ACC112 (cell line): ENCODE measurements around the gene PDE3A.

Experiments
- H2AFZ ChIP-seq: fragments of 200-600 bp; sonication (generic); one replicate; pipeline ENCODE4 v1.6.0; 2017; ENCODE audit warnings: antibody characterized with exemption, low read length; ENCODE audit not compliant: unreplicated experiment
- H3K27ac ChIP-seq: fragments of 200-600 bp; sonication (generic); 2 replicates; pipeline ENCODE4 v1.5.1; 2014; ENCODE audit warnings: low read depth, mild to moderate bottlenecking, antibody characterized with exemption, low read length, moderate library complexity
- H3K27me3 ChIP-seq: fragments of 200-600 bp; sonication (generic); 2 replicates; pipeline ENCODE4 v1.6.1; 2014; ENCODE audit warnings: mild to moderate bottlenecking, antibody characterized with exemption, low read length, moderate library complexity, mixed read lengths; ENCODE audit not compliant: insufficient read depth
- H3K36me3 ChIP-seq: fragments of 200-600 bp; sonication (generic); 2 replicates; pipeline ENCODE4 v1.6.1; 2016; ENCODE audit warnings: mild to moderate bottlenecking, antibody characterized with exemption, low read length, moderate library complexity, mixed read lengths; ENCODE audit not compliant: insufficient read depth
- H3K4me1 ChIP-seq: fragments of 200-600 bp; sonication (generic); one replicate; pipeline ENCODE4 v1.6.1; 2016; ENCODE audit warnings: low read length, mixed read lengths; ENCODE audit not compliant: insufficient read depth, unreplicated experiment, control insufficient read depth
- H3K4me3 ChIP-seq: fragments of 200-600 bp; sonication (generic); 2 replicates; pipeline ENCODE4 v1.5.1; 2014; ENCODE audit warnings: mild to moderate bottlenecking, low read depth, low read length
- H3K79me2 ChIP-seq: fragments of 200-600 bp; sonication (generic); one replicate; pipeline ENCODE4 v1.6.0; 2016; ENCODE audit warnings: low read length; ENCODE audit not compliant: control insufficient read depth, unreplicated experiment, insufficient read depth

Gene PDE3A

DNA sequence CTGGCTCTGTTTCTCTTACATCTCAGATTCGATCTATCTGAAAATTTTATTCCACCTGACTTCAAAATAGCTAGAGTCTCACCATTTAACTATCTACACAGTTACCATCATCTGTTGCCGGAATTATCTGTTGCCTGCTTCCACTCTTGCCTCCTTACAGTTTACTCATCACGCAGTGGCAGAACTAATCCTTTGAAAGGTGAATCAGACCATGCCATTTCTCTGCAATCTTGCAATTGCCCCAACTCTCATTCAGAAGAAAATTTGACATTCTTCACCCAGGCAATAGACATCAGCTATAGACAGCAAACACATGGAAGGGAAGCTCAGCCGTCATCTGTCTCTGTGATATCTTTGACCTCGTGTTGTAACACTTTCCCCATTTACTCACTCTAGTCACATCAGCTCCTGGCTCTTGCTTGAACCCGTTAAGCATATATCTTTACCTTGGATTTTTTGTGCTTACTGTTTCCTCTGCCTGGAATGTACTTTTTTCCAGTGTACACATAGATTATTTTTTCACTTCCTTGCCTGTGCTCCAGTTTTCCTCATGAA, 85.5 kb downstream of the PDE3A start:
- Histone ChIP-seq H3K36me3 (no peaks in the 10 kb centered on the region), H3K4me1 (peaks cover 39% of the 10 kb centered on the region)

DNA sequence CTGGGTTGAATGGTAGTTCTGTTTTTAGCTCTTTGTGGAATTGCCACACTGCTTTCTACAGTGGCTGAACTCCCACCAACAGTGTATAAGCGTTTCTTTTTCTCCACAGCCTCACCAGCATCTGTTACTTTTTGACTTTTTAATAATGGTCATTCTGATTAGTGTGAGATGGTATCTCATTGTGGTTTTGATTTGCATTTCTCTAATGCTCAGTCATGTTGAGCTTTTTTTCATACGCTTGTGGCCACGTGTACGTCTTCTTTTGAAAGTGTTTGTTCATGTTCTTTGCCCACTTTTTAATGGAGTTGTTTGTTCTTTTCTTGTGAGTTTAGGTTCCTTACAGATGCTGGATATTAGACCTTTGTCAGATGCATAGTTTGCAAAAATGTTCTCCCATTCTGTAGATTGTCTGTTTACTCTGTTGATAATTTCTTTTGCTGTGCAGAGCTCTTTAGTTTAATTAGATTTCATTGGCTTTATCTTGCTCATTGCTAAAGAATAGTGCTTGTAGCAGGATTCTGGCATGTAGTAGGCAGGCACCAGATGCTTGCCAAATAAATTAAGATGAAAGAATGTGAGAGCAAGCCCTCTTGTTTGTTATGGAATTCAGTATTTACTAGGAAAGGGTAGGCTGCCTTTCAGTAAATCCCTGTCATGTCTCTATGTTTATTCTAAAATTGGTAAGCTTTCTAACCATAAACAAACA, 86.8 kb downstream of the PDE3A start:
- Histone ChIP-seq H3K4me3 (no peak overlapping the region), H3K79me2 (no peaks in the 10 kb centered on the region), H3K36me3 (no peaks in the 10 kb centered on the region)

More for the DNA sequence above, 85.5 kb downstream of the PDE3A start:
- Histone ChIP-seq H3K79me2 (no peaks in the 10 kb centered on the region), H3K4me3 (no peak overlapping the region), H3K27ac (no peak overlapping the region), H2AFZ (no peak overlapping the region), H3K27me3 (no peaks in the 10 kb centered on the region)

DNA sequence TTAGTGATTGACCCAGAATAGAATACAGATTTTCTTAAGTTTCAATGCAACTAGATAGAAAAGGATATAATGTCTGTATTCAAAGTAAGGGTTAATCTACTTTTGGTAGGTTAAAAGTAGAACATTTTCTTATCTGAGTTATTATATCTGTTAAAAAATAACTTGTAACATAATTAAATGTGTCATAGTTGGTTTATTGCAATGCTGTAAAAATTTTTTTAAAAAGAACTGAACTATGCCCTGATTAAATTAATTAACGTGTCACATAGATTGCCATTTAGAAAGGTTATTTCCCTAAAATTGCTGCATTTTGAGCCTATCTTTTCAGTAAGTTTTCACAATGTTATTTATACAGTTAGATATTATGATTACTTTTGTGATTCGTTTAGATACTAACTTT, 89.2 kb downstream of the PDE3A start:
- no peaks in the 10 kb centered on the region for H3K27me3 ChIP-seq
- H3K36me3 ChIP-seq: no peaks in the 10 kb centered on the region
- no peak overlapping the region for H3K4me3 ChIP-seq
- peaks cover 8% of the 10 kb centered on the region for H3K4me1 ChIP-seq
- H2AFZ ChIP-seq: no peak overlapping the region
- H3K27ac ChIP-seq: no peak overlapping the region
- no peaks in the 10 kb centered on the region for H3K79me2 ChIP-seq

More for the DNA sequence above, 86.8 kb downstream of the PDE3A start:
- Histone ChIP-seq H3K27me3 (no peaks in the 10 kb centered on the region), H3K27ac (no peak overlapping the region), H2AFZ (no peak overlapping the region), H3K4me1 (peaks cover 31% of the 10 kb centered on the region)

DNA sequence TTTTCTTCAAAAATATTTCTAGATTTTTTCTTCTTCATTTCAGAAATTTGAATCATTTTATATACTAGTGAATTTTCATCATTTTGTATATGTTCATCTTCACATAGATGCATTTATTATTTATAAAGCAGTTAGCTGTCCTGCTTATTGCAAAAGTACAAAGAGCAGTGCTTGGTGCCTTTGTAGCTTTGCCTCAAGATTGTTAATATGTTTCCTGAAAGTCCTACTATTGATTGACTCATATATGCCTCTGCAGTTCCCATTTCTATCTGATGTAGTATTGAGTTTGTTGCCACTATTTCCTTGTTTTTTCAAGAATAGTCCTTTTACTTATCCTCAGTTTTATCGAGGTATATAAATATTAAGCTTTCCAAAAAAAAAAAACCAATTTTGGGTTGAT, 89.7 kb downstream of the PDE3A start:
- Histone ChIP-seq H3K79me2 (no peaks in the 10 kb centered on the region), H3K27me3 (no peaks in the 10 kb centered on the region), H3K4me3 (no peak overlapping the region), H3K27ac (no peak overlapping the region), H3K36me3 (no peaks in the 10 kb centered on the region), H3K4me1 (peaks cover 7% of the 10 kb centered on the region), H2AFZ (no peak overlapping the region)

DNA sequence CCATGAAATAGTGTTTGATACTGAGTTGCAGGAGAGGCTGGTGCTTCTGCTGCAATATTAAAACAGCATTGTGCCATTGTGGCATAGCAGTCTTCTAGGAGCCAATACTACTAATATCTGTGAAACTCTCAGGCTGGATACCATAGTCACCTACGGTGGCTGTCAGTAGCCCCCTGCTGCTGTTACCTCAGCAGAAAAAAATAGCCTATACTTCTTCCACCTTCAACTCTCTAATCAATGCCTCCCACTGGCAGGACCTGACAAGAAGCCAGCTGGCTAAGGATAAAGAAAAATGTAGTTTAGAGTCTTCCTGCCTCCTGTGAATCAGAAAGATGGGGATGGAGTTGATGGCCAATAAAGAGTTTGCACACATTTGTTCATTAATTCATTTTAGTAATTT, 91.6 kb downstream of the PDE3A start:
- Histone ChIP-seq H2AFZ (no peak overlapping the region), H3K27me3 (no peaks in the 10 kb centered on the region), H3K4me3 (no peak overlapping the region), H3K36me3 (no peaks in the 10 kb centered on the region), H3K4me1 (peaks cover 13% of the 10 kb centered on the region), H3K27ac (no peak overlapping the region), H3K79me2 (no peaks in the 10 kb centered on the region)

DNA sequence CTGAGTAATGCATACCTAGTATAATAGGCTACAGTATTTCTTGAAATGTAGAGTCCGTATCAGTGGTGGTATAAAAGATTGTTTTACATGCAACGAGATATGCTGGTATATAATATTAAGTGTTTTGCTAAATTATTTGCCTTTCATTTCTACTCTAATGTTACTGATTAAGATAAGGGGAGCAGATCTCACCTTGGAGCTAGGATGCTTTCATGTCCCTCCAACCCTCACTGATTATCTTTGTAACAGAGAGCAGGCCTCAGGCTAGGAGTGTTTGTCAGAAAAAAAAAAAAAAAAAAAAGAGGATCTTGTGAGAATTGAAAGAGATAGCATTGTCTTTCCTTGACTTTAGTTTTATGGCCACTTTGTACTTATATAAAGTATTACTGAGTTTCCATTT, 92.6 kb downstream of the PDE3A start:
- Histone ChIP-seq H3K4me1 (peaks cover 19% of the 10 kb centered on the region), H3K36me3 (no peaks in the 10 kb centered on the region), H3K79me2 (no peaks in the 10 kb centered on the region), H3K27ac (no peak overlapping the region), H2AFZ (no peak overlapping the region), H3K27me3 (no peaks in the 10 kb centered on the region), H3K4me3 (no peak overlapping the region)

DNA sequence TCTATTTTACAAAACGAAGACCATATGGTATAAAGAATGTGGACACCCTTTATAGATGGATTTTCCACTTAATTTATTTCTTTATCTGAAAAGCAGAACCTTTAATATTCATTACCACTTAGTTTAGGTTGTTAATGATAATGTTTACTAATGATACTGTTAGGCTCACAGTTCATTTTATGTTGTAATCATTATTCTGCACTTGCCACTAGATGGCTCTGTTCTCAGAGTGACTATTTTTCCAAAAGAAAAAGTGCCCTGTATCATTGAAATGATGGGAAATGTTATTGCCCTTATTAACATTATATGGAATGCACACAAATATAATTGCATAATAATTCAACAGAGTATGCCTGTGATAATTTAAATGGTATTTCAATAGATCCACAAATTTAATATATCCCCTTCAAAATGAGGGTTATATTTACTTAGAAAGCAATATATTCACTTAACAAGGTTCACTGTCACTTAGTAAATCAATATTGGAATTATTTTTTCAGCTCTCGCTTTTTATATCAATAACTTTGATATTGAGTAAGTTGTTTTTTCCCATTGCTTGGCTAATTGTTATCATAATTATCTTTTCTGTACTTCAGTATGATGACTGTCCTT, 95.7 kb downstream of the PDE3A start:
- peak overlapping the region; percentile 0; the same call in 1 of the 2 replicates for H3K27ac ChIP-seq
- H3K4me1 ChIP-seq: peaks cover 34% of the 10 kb centered on the region

DNA sequence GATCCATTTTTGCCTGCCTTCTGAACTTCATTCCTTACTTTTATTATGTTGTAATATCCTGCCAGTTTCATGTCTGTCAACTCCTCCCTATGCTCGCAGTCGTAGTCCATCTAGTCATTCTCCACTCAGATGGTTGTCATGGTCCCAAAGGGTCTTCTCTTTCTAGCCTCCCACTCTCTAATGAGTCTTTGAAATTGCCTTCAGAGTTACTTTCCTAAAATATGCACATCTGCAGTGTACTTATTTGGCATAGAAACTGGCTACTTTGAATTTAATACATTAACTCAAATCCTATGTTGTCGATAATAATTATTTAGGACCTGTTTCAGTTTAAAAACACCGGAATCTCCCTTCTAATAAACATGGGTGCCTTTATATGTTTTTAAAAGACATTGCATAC, 101.0 kb downstream of the PDE3A start:
- Histone ChIP-seq H3K36me3 (no peaks in the 10 kb centered on the region), H3K27me3 (no peaks in the 10 kb centered on the region), H3K4me1 (peaks cover 58% of the 10 kb centered on the region), H3K79me2 (peaks cover 8% of the 10 kb centered on the region), H3K4me3 (peak overlapping the region; percentile 56), H2AFZ (peak overlapping the region; percentile 46), H3K27ac (peak overlapping the region; percentile 63)

More for the DNA sequence above, 95.7 kb downstream of the PDE3A start:
- Histone ChIP-seq H3K79me2 (peaks cover 5% of the 10 kb centered on the region), H3K27me3 (no peaks in the 10 kb centered on the region), H2AFZ (peak overlapping the region; percentile 71), H3K4me3 (no peak overlapping the region), H3K36me3 (no peaks in the 10 kb centered on the region)

DNA sequence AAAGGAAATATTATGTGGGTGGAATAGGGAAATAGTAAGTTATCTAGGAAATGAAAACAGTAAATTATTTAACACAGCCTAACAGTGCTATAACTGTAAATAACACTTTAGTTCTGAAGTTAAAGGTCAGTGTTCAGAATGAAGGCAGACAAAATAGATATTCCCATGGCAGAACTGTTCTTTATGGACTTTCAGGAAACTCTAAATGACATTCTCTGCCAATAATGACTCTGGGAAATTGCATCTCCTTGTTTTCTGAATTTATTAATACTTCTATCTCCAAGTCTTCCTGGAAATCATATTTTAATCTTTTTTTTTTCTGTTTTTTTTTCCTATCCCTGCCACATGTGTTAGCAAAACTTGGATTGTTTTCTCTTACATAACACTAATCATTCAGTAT, 101.4 kb downstream of the PDE3A start:
- peak overlapping the region; percentile 63 for H3K27ac ChIP-seq
- no peaks in the 10 kb centered on the region for H3K27me3 ChIP-seq
- H3K4me3 ChIP-seq: peak overlapping the region; percentile 56
- H2AFZ ChIP-seq: peak overlapping the region; percentile 46
- H3K36me3 ChIP-seq: no peaks in the 10 kb centered on the region
- peaks cover 8% of the 10 kb centered on the region for H3K79me2 ChIP-seq
- peaks cover 63% of the 10 kb centered on the region for H3K4me1 ChIP-seq

DNA sequence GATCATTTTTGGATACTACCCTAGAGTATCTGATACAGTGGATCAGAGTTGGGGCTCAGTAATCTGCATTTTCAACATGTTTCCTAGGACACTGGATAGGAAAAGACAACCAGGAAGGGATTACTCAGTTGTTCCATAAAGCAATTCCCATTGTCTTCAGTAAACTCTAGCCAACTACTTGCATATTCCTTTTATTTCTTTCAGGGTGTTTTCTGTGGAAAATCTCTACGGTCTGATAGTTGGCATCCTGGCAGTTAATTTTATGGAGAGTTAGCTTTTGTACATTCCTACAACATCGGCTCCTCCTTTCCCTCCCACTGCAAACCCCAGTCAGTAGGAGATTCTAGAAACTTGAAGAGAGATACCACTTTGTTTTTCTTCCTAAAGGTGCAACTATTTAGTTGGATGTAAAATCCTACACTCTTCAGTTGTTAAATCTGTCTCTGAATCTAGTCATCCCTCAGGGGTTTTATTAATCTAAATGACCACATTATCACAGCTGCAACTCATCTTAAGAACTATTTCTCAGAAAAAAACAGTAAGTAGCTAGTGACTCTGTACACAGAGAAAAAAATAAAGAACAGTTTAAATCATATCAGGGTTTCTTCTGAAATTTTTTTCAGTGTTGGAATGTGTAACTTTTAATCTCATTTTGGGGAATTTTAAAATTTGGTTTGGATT, 103.9 kb downstream of the PDE3A start:
- Histone ChIP-seq H3K4me1 (peaks cover 64% of the 10 kb centered on the region), H3K27ac (peak overlapping the region; percentile 89), H3K27me3 (no peaks in the 10 kb centered on the region), H3K79me2 (peaks cover 11% of the 10 kb centered on the region), H2AFZ (peak overlapping the region; percentile 70), H3K36me3 (no peaks in the 10 kb centered on the region), H3K4me3 (no peak overlapping the region; the same call in 1 of the 2 replicates)
